ENCODE measurements around the gene IL32.

- TF ChIP-seq CTCF (IDR thresholded peaks at IDR 0.05), result no peak
- no peak for TF ChIP-seq POLR2A (IDR thresholded peaks at IDR 0.05)
Observed at GRCh38 chr16:3092501-3092941, 27.1 kb downstream of the IL32 start.

Data from thyroid gland (tissue), 4 donors.